ENCODE data around the gene ARFIP1. TPM values are rescaled to one million over a fixed set of nuclear protein-coding genes. Genes with fewer than 3 reads are reported as not detected.
"Not testable (repeated sequence)": the region's sequence is repeated elsewhere in the genome, so short reads cannot be mapped to it uniquely, and the experiment has no call there.

ARFIP1 gene
- polyA plus RNA-seq, 1 experiment, result 11.5 TPM

DNA sequence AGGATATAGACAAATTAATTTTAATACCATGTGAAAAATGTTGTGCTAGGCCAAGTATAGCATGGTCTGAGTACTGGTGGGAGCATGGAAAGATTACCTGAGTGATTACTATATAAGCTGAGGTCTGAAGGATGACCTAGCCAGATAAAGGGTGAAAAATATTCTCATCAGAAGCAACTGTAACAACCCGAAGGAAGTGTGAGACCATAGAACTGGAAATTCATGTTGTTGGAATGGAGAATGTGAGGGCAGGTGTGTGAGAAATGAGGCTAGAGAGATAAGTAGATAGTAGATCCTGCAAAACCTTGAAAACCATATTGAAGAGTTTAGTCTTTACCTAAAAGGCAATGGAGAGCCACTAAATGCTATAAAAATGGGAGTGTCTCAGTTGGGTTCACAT is 71.5 kb downstream of the ARFIP1 start:
- H3K27me3 ChIP-seq (ENCODE audit: control insufficient read depth, insufficient read depth, low read length), result no peaks in the 10 kb centered on the region
- no peak overlapping the region for H3K4me3 ChIP-seq (ENCODE audit: low read depth, low read length)
- ChIA-PET CTCF (interaction anchor here (3.7 to 5.0 kb wide), 2 partner anchors 233 to 275 kb away, joined by 27 to 51 read pairs; no protein-coding TSS in a partner anchor), POLR2A (no interaction called here)
- no peak for DNase-seq (ENCODE audit: low read depth)
- TF ChIP-seq, protein P1, sequence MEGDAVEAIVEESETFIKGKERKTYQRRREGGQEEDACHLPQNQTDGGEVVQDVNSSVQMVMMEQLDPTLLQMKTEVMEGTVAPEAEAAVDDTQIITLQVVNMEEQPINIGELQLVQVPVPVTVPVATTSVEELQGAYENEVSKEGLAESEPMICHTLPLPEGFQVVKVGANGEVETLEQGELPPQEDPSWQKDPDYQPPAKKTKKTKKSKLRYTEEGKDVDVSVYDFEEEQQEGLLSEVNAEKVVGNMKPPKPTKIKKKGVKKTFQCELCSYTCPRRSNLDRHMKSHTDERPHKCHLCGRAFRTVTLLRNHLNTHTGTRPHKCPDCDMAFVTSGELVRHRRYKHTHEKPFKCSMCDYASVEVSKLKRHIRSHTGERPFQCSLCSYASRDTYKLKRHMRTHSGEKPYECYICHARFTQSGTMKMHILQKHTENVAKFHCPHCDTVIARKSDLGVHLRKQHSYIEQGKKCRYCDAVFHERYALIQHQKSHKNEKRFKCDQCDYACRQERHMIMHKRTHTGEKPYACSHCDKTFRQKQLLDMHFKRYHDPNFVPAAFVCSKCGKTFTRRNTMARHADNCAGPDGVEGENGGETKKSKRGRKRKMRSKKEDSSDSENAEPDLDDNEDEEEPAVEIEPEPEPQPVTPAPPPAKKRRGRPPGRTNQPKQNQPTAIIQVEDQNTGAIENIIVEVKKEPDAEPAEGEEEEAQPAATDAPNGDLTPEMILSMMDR (IDR thresholded peaks at IDR 0.05; ENCODE audit: insufficient read depth, low read depth, low read length), result no peak
- H3K36me3 ChIP-seq (ENCODE audit: control insufficient read depth, insufficient read depth, low read length), result no peaks in the 10 kb centered on the region

DNA sequence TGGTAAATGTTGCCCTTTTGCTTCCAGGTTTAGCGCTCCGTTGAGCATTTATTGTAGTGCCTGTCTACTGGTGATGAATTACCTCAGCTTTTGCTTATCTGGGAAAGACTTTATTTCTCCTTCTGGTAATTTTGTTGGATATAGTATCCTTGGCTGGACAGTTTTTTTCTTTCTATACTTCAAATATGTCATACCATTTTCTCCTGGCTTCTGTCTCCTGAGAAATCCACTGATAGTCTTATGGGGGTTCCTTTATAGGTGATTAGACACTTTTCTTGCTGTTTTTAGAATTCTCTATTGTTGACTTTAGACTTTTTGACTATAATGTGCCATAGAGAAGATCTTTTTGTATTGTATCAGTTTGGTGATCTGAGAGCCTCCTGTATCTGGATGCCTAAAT is 73.5 kb downstream of the ARFIP1 start:
- TF ChIP-seq, protein P1 (IDR thresholded peaks at IDR 0.05; ENCODE audit: insufficient read depth, low read depth, low read length), result no peak
- no peak for DNase-seq (ENCODE audit: low read depth)
- ChIA-PET CTCF (interaction anchor here (1.1 to 3.7 kb wide), 2 partner anchors 231 to 274 kb away, joined by 3 to 27 read pairs; no protein-coding TSS in a partner anchor), POLR2A (no interaction called here)
- Histone ChIP-seq H3K4me3 (ENCODE audit: low read depth, low read length) (no peak overlapping the region), H3K36me3 (ENCODE audit: control insufficient read depth, insufficient read depth, low read length) (no peaks in the 10 kb centered on the region), H3K27me3 (ENCODE audit: control insufficient read depth, insufficient read depth, low read length) (no peaks in the 10 kb centered on the region)

DNA sequence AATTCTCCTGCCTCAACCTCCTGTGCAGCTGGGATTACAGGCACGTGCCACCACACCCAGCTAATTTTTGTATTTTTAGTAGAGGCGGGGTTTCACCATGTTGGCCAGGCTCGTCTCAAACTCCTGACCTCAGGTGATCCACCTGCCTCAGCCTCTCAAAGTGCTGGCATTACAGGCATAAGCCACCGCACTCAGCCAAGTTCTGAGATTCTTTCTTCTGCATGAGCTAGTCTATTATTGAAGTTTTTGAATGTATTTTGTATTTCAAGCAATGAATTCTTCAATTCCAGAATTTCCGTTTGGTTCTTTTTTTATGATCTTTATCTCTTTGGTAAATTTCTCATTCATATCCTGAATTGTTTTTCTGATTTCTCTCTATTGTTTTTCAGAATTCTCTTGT is 74.3 kb downstream of the ARFIP1 start:
- DNase-seq (ENCODE audit: low read depth); H3K27me3 ChIP-seq (ENCODE audit: control insufficient read depth, insufficient read depth, low read length); POLR2A ChIA-PET; H3K36me3 ChIP-seq (ENCODE audit: control insufficient read depth, insufficient read depth, low read length); H3K4me3 ChIP-seq (ENCODE audit: low read depth, low read length): not testable (repeated sequence)
- CTCF ChIA-PET, result interaction anchor here (1.3 kb wide), 1 partner anchor 229 kb away, joined by 3 read pairs; no protein-coding TSS in a partner anchor

DNA sequence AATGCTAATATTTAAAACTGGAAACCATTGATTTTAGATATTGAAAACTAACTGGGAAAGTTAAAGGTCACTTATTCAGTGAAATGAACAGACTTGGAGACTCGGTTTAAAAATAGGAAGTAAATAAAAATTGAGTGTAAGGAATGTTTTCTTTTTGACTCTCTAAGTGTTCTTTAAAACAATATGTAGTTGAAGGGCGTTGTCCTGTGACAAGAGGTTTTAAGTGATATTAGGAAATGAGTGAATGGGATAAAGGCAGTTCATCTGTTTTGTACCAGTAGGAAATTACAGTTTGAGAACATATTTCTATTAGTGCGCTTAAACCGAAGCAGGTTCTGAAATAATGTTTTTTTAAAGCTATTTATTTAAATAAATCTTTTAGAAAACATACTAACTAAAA is 77.2 kb downstream of the ARFIP1 start:
- H3K36me3 ChIP-seq (ENCODE audit: control insufficient read depth, insufficient read depth, low read length), result no peaks in the 10 kb centered on the region
- CTCF ChIA-PET, result interaction anchor here (1.0 kb wide), 1 partner anchor 229 kb away, joined by 3 read pairs; no protein-coding TSS in a partner anchor
- H3K27me3 ChIP-seq (ENCODE audit: control insufficient read depth, insufficient read depth, low read length), result no peaks in the 10 kb centered on the region
- no peak overlapping the region for H3K4me3 ChIP-seq (ENCODE audit: low read depth, low read length)
- DNase-seq (ENCODE audit: low read depth), result no peak
- POLR2A ChIA-PET, result no interaction called here
- TF ChIP-seq, protein P1 (IDR thresholded peaks at IDR 0.05; ENCODE audit: insufficient read depth, low read depth, low read length), result no peak

DNA sequence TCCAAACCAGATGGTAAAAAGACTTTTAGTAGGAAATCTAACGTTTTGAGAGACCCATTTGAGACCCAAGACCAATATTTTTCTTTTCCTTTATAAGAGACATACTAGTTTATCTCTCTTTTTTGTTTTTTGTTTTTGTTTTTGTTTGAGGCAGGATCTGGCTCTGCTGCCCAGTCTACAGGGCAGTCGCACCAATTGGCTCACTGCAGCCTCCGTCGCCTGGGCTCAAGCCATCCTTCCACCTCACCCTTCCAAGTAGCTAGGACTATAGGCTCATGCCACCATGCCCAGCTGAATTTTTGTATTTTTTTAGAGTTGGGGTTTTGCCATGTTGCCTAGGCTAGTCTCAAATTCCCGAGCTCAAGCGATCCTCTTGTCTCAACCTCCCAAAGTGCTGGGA is 79.2 kb downstream of the ARFIP1 start:
- CTCF ChIA-PET, result no interaction called here
- POLR2A ChIA-PET, result no interaction called here

More for the DNA sequence above, 79.2 kb downstream of the ARFIP1 start:
- no peak overlapping the region for H3K4me3 ChIP-seq (ENCODE audit: low read depth, low read length)
- TF ChIP-seq, protein P1 (IDR thresholded peaks at IDR 0.05; ENCODE audit: insufficient read depth, low read depth, low read length), result no peak
- no peaks in the 10 kb centered on the region for H3K27me3 ChIP-seq (ENCODE audit: control insufficient read depth, insufficient read depth, low read length)
- H3K36me3 ChIP-seq (ENCODE audit: control insufficient read depth, insufficient read depth, low read length), result no peaks in the 10 kb centered on the region
- no peak for DNase-seq (ENCODE audit: low read depth)

Data from BJ (cell line).